Uterus (tissue), 2 donors: ENCODE results near the gene FGF3.

Experiments
- CTCF ChIP-seq, 4 experiments: fragments of 200-600 bp in 2 of 4; fragments of 450-650 bp in 2 of 4; sonication (generic) in 2 of 4; IDR thresholded peaks; one replicate each; pipeline ENCODE4 v1.5.1; 2016 to 2019; ENCODE audit warnings: antibody characterized with exemption in 4 of 4, mild to moderate bottlenecking in 2 of 4, moderate library complexity in 1 of 4
- POLR2A ChIP-seq, 2 donors: fragments of 450-650 bp; IDR thresholded peaks; one replicate each; pipeline ENCODE4 v1.6.1; 2016; ENCODE audit warnings: antibody characterized with exemption in 2 of 2, mild to moderate bottlenecking in 1 of 2, moderate library complexity in 1 of 2

GRCh38 chr11:69773626-69774353 is 45.4 kb downstream of the FGF3 start:
- no peak for TF ChIP-seq CTCF (IDR thresholded peaks at IDR 0.05)
- TF ChIP-seq POLR2A (IDR thresholded peaks at IDR 0.05), result no peak
